Aorta (tissue), 5 donors: ENCODE data around the gene MARCHF3. TPM values are rescaled to one million over a fixed set of nuclear protein-coding genes. Genes with fewer than 3 reads are reported as not detected.

Experiments
- ATAC-seq: fragments of 200-7000 bp; cut with Tn5 transposase; one replicate; pipeline ENCODE4 v1.9.1; 2022; ENCODE audit warnings: moderate library complexity; ENCODE audit not compliant: low FRiP score
- DNase-seq, 2 donors: peaks; one replicate each; pipeline ENCODE4 v3.0.0-alpha.2; 2020
- H3K27ac ChIP-seq, 2 donors: one replicate each; pipeline ENCODE4 v1.5.1; 2013; ENCODE audit warnings: low read length in 2 of 2, mild to moderate bottlenecking in 2 of 2, moderate library complexity in 2 of 2, control low read depth in 1 of 2, inconsistent platforms in 1 of 2, low read depth in 1 of 2
- H3K27me3 ChIP-seq, 2 donors: one replicate each; pipeline ENCODE4 v1.6.1; 2013; ENCODE audit warnings: control low read depth in 1 of 2, low read length in 1 of 2, mild to moderate bottlenecking in 1 of 2, moderate library complexity in 1 of 2; ENCODE audit not compliant: insufficient read depth in 2 of 2, control insufficient read depth in 1 of 2
- H3K36me3 ChIP-seq, 2 donors: one replicate each; pipeline ENCODE4 v1.6.1; 2013; ENCODE audit warnings: control low read depth in 1 of 2, low read length in 1 of 2, mild to moderate bottlenecking in 1 of 2; ENCODE audit not compliant: insufficient read depth in 2 of 2, control insufficient read depth in 1 of 2
- H3K4me1 ChIP-seq, 2 donors: one replicate each; pipeline ENCODE4 v1.6.1; 2013; ENCODE audit warnings: low read length in 2 of 2, control low read depth in 1 of 2, mild to moderate bottlenecking in 1 of 2, moderate library complexity in 1 of 2; ENCODE audit not compliant: insufficient read depth in 2 of 2, control insufficient read depth in 1 of 2
- H3K4me3 ChIP-seq, 2 donors: one replicate each; pipeline ENCODE4 v1.5.1; 2013; ENCODE audit warnings: low read length in 2 of 2, control low read depth in 1 of 2, mild to moderate bottlenecking in 1 of 2
- H3K9me3 ChIP-seq: one replicate; pipeline ENCODE4 v1.6.1; 2013; ENCODE audit warnings: mild to moderate bottlenecking, low read length; ENCODE audit not compliant: control insufficient read depth
- WGBS, 2 donors: extraction: QIAGEN DNeasy Blood & Tissue Kit; methylation state at CpG; one replicate each; pipeline ENCODE4 v1.1.7; 2013; 5-methylcytosine and 5-hydroxymethylcytosine counted together
- intact Hi-C, 2 donors: fragments of 100-400 bp; cut with DNase I; formaldehyde crosslinking; loops; one replicate each; pipeline versions ENCODE4 v1.14.2 to v1.15.0; 2022
- polyA plus RNA-seq, 2 donors: library from polyadenylated mRNA; stranded (reverse); fragments of 200-250 nt; gene quantifications; one replicate each; pipeline ENCODE4 v1.2.3, GENCODE V29; 2013
- total RNA-seq, 2 donors: library from RNA; stranded (reverse); fragmentation: NEBNext Ultra II Directional; extraction: Animal tissue kit (Norgen Biotek cat#: 25700); gene quantifications; one replicate each; pipeline ENCODE4 v1.2.1, GENCODE V29; 2021
- donor health status: healthy with polysubstance abuse.
- donor health status: Bipolar disorder and iron deficiency.
- donor health status: DM: no; HTN: no; CAD: no.
- donor health status: DM: no; HTN: no; CAD: no.
- donor health status: DM: yes; HTN: yes; CAD: no.

The MARCHF3 gene
- total and polyA plus RNA-seq, 4 donors, result 0.38 to 23.1 (median 11.0) TPM

GRCh38 chr5:126988021-126988569 lies 42.3 kb downstream of the MARCHF3 start:
- Histone ChIP-seq H3K27ac (no peak overlapping the region), H3K27me3 (no peaks in the 10 kb centered on the region), H3K4me3 (no peak overlapping the region), H3K36me3 (no peaks in the 10 kb centered on the region), H3K9me3 (no peaks in the 10 kb centered on the region), H3K4me1 (peaks cover 0 to 8% of the 10 kb centered on the region in 2 donors)
- no peak for DNase-seq
- intact Hi-C loops, result no loop called here
- no peak for ATAC-seq
- 71 to 80% methylated on average over 3 of the region's 3 CpGs for WGBS, 2 donors

GRCh38 chr5:126987271-126987899 lies 43.0 kb downstream of the MARCHF3 start:
- peaks cover 0 to 8% of the 10 kb centered on the region in 2 donors for H3K4me1 ChIP-seq
- DNase-seq, result no peak
- H3K4me3 ChIP-seq, result no peak overlapping the region
- intact Hi-C loops, result no loop called here
- no peaks in the 10 kb centered on the region for H3K36me3 ChIP-seq
- no peaks in the 10 kb centered on the region for H3K27me3 ChIP-seq
- no peaks in the 10 kb centered on the region for H3K9me3 ChIP-seq
- ATAC-seq, result no peak
- WGBS, 2 donors, result 20 to 29% methylated on average over 4 of the region's 4 CpGs
- no peak overlapping the region for H3K27ac ChIP-seq

DNA sequence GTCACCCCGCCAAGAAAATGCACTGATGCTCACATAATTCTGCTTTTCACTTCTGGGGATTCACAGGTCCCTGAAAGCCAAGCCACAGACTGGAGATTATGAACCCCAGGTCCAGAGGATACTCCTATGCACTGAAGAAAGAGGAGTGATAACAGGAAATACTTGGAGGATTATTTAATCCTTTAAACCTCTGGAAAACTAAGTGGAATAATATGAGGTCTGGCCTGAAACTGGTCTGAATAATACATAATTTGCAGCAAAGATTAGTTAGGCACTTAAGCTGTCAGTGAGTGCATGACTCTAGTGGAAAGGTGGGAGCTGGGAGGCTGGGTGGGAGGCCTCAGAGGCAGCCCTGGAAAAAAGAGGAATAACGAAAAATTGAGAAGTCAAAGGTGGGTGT lies 45.7 kb downstream of the MARCHF3 start:
- intact Hi-C loops, result no loop called here
- no peak for ATAC-seq
- H3K36me3 ChIP-seq, result no peaks in the 10 kb centered on the region
- peaks cover 0 to 11% of the 10 kb centered on the region in 2 donors for H3K4me1 ChIP-seq
- H3K9me3 ChIP-seq, result no peaks in the 10 kb centered on the region
- no peak overlapping the region for H3K4me3 ChIP-seq
- H3K27ac ChIP-seq, result no peak overlapping the region
- no peaks in the 10 kb centered on the region for H3K27me3 ChIP-seq
- 94 to 96% methylated on average over 2 of the region's 2 CpGs for WGBS, 2 donors
- no peak for DNase-seq

- Histone ChIP-seq H3K4me3 (no peak overlapping the region), H3K36me3 (no peaks in the 10 kb centered on the region), H3K9me3 (no peaks in the 10 kb centered on the region), H3K4me1 (peaks cover 0 to 11% of the 10 kb centered on the region in 2 donors), H3K27ac (no peak overlapping the region), H3K27me3 (no peaks in the 10 kb centered on the region)
- WGBS, 2 donors, result 92 to 97% methylated on average over 2 of the region's 2 CpGs
- intact Hi-C loops, result no loop called here
- no peak for ATAC-seq
- no peak for DNase-seq
Observed at GRCh38 chr5:126983874-126984266, 46.5 kb downstream of the MARCHF3 start.

GRCh38 chr5:126982926-126983873 lies 47.2 kb downstream of the MARCHF3 start:
- H3K4me3 ChIP-seq, result no peak overlapping the region
- WGBS, 2 donors, result 77 to 78% methylated on average over 12 of the region's 12 CpGs
- no peak overlapping the region for H3K27ac ChIP-seq
- no peaks in the 10 kb centered on the region for H3K36me3 ChIP-seq
- H3K4me1 ChIP-seq, result peaks cover 0 to 11% of the 10 kb centered on the region in 2 donors
- no peaks in the 10 kb centered on the region for H3K27me3 ChIP-seq
- DNase-seq (no peak), ATAC-seq (no peak)
- intact Hi-C loops, result no loop called here
- H3K9me3 ChIP-seq, result no peaks in the 10 kb centered on the region

DNA sequence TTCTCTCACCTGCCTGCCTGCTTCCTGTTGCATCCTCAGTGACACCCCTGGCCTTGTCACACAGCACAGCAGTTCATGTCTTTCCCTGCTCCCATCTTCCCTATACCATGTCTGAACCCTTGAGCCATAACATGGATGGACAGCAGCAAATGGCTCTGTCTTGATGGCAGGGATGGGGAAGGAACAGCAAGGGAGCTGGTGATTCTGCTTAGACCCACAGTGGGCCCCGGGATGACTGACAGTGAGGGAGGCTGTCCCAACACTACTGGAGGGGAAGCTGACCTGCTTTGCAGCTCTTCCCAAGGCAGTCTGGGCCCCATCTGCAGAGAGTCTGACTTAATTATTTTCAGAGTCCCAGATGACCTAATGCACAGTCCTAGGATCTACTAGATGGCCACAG lies 48.2 kb downstream of the MARCHF3 start:
- Histone ChIP-seq H3K9me3 (no peaks in the 10 kb centered on the region), H3K4me3 (no peak overlapping the region), H3K36me3 (no peaks in the 10 kb centered on the region), H3K27me3 (no peaks in the 10 kb centered on the region), H3K27ac (no peak overlapping the region), H3K4me1 (peaks cover 0 to 5% of the 10 kb centered on the region in 2 donors)
- intact Hi-C loops, result no loop called here
- WGBS, 2 donors, result 79 to 82% methylated on average over 1 of the region's 1 CpG
- ATAC-seq (no peak), DNase-seq (no peak)

DNA sequence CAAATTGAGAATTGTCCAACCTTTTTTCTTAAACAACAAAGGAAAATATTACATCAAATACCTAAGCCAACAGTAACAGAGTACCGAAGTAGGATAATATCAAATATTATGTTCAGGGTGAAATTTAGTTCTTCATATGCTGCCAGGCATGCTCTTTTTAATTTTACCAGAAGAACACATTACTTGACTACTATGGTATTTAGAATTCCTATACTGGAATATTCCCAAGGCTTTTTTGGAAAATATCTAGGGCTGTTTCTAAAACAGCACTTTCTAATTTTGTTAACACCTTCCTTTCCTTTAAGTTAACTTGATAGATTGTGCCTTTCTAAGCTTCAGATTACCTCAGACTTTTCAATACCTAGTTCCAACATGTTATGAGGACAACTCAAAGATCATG lies 48.7 kb downstream of the MARCHF3 start:
- Histone ChIP-seq H3K4me1 (peaks cover 0 to 3% of the 10 kb centered on the region in 2 donors), H3K27me3 (no peaks in the 10 kb centered on the region), H3K27ac (no peak overlapping the region), H3K4me3 (no peak overlapping the region), H3K36me3 (no peaks in the 10 kb centered on the region), H3K9me3 (no peaks in the 10 kb centered on the region)
- WGBS, 2 donors, result 4 to 10% methylated on average over 1 of the region's 1 CpG
- DNase-seq (no peak), ATAC-seq (no peak)
- intact Hi-C loops, result no loop called here

DNA sequence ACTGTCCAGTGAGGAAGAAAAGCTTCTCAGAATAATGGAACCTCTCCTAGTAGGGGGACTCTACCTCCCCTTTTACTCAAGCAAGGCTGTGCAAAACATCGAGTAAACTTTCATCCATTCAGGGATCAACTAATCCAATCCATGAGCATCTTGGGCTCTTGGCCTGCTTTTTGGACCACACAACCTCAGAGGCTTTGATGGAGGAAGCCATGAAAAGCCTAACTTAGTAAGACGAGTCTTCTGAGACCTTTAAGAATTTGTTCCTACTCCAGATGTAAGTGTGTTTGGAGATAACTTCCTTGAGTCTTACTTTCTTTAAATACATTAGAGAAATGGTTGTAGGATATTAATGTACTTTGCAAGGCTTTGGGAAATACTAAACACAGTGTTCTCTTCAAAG lies 49.1 kb downstream of the MARCHF3 start:
- Histone ChIP-seq H3K4me1 (peaks cover 0 to 3% of the 10 kb centered on the region in 2 donors), H3K4me3 (no peak overlapping the region), H3K9me3 (no peaks in the 10 kb centered on the region), H3K36me3 (no peaks in the 10 kb centered on the region), H3K27ac (no peak overlapping the region), H3K27me3 (no peaks in the 10 kb centered on the region)
- no peak for DNase-seq
- WGBS, 2 donors, result 32 to 45% methylated on average over 2 of the region's 2 CpGs
- ATAC-seq, result no peak
- intact Hi-C loops, result no loop called here
